ENCODE measurements around the gene UBAC1.

DNA sequence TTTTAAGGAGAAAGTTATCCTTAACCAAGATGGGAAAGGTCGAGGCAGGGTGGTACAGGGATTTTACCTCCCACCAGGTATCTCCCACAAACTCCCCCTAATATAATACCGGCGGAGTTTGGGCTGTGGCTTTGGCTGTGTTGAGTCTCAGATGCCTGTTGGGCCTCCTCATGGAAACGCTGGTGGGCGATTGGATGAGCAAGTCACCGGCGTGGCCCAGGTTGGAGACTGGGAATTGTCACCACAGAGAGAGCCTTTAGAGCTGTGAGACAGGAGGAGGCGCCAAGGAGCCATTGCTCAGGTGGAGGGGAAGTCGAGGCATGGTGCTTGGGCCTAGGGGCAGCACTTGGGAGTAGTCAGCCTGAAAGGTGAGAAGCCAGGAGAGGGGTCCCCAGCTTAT lies 50.4 kb downstream of the UBAC1 start:
- TF ChIP-seq, protein P1, sequence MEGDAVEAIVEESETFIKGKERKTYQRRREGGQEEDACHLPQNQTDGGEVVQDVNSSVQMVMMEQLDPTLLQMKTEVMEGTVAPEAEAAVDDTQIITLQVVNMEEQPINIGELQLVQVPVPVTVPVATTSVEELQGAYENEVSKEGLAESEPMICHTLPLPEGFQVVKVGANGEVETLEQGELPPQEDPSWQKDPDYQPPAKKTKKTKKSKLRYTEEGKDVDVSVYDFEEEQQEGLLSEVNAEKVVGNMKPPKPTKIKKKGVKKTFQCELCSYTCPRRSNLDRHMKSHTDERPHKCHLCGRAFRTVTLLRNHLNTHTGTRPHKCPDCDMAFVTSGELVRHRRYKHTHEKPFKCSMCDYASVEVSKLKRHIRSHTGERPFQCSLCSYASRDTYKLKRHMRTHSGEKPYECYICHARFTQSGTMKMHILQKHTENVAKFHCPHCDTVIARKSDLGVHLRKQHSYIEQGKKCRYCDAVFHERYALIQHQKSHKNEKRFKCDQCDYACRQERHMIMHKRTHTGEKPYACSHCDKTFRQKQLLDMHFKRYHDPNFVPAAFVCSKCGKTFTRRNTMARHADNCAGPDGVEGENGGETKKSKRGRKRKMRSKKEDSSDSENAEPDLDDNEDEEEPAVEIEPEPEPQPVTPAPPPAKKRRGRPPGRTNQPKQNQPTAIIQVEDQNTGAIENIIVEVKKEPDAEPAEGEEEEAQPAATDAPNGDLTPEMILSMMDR (optimal IDR thresholded peaks at IDR 0.05 in 1 of 3, IDR thresholded peaks at IDR 0.05 in 1 of 3, conservative IDR thresholded peaks at IDR 0.05 in 1 of 3; ENCODE audit: extremely low read depth in 1 of 3, insufficient read depth in 2 of 3, low read length in 3 of 3), result no peak
- no peak for TF ChIP-seq EZH2 (IDR thresholded peaks at IDR 0.05; ENCODE audit: low read length)
